Measurements from ENCODE around the gene CPEB4. TPM values are rescaled to one million over a fixed set of nuclear protein-coding genes. Genes with fewer than 3 reads are reported as not detected.
A peak's percentile ranks its signal among the peaks of the same experiment; 100 is the strongest.

The CPEB4 gene
- total RNA-seq, 1 donor from 2014 or later, result 27.9 TPM

- Histone ChIP-seq H3K4me3 (ENCODE audit: low read depth, low read length) (no peak overlapping the region), H3K36me3 (ENCODE audit: control insufficient read depth, insufficient read depth, low read length) (no peaks in the 10 kb centered on the region), H3K27me3 (ENCODE audit: control insufficient read depth, insufficient read depth, low read length) (no peaks in the 10 kb centered on the region)
- DNase-seq (ENCODE audit: low read depth) (peak; percentile 70), FAIRE-seq (no peak)
- TF ChIP-seq CTCF (IDR thresholded peaks at IDR 0.05; ENCODE audit: insufficient read depth, low read length, severe bottlenecking), result no peak
Measured at GRCh38 chr5:173845321-173845720, 42.8 kb upstream of the CPEB4 start.

GRCh38 chr5:173846929-173847501 lies 41.1 kb upstream of the CPEB4 start:
- no peaks in the 10 kb centered on the region for H3K27me3 ChIP-seq (ENCODE audit: control insufficient read depth, insufficient read depth, low read length)
- no peaks in the 10 kb centered on the region for H3K36me3 ChIP-seq (ENCODE audit: control insufficient read depth, insufficient read depth, low read length)
- TF ChIP-seq CTCF (IDR thresholded peaks at IDR 0.05; ENCODE audit: insufficient read depth, low read length, severe bottlenecking), result no peak
- H3K4me3 ChIP-seq (ENCODE audit: low read depth, low read length), result no peak overlapping the region
- DNase-seq (ENCODE audit: low read depth) (no peak), FAIRE-seq (no peak)

GRCh38 chr5:173848986-173849596 lies 39.1 kb upstream of the CPEB4 start:
- Histone ChIP-seq H3K4me3 (ENCODE audit: low read depth, low read length) (no peak overlapping the region), H3K27me3 (ENCODE audit: control insufficient read depth, insufficient read depth, low read length) (no peaks in the 10 kb centered on the region), H3K36me3 (ENCODE audit: control insufficient read depth, insufficient read depth, low read length) (no peaks in the 10 kb centered on the region)
- no peak for TF ChIP-seq CTCF (IDR thresholded peaks at IDR 0.05; ENCODE audit: insufficient read depth, low read length, severe bottlenecking)
- FAIRE-seq (no peak), DNase-seq (ENCODE audit: low read depth) (peak; percentile 50)

GRCh38 chr5:173849908-173850307 lies 38.2 kb upstream of the CPEB4 start:
- DNase-seq (ENCODE audit: low read depth) (no peak), FAIRE-seq (no peak)
- H3K4me3 ChIP-seq (ENCODE audit: low read depth, low read length), result no peak overlapping the region
- H3K27me3 ChIP-seq (ENCODE audit: control insufficient read depth, insufficient read depth, low read length), result no peaks in the 10 kb centered on the region
- TF ChIP-seq CTCF (IDR thresholded peaks at IDR 0.05; ENCODE audit: insufficient read depth, low read length, severe bottlenecking), result no peak
- no peaks in the 10 kb centered on the region for H3K36me3 ChIP-seq (ENCODE audit: control insufficient read depth, insufficient read depth, low read length)

GRCh38 chr5:173850659-173851058 lies 37.5 kb upstream of the CPEB4 start:
- Histone ChIP-seq H3K27me3 (ENCODE audit: control insufficient read depth, insufficient read depth, low read length) (no peaks in the 10 kb centered on the region), H3K36me3 (ENCODE audit: control insufficient read depth, insufficient read depth, low read length) (no peaks in the 10 kb centered on the region), H3K4me3 (ENCODE audit: low read depth, low read length) (no peak overlapping the region)
- DNase-seq (ENCODE audit: low read depth), result no peak
- FAIRE-seq, result no peak
- no peak for TF ChIP-seq CTCF (IDR thresholded peaks at IDR 0.05; ENCODE audit: insufficient read depth, low read length, severe bottlenecking)

Data from bronchial epithelial cell (primary cell).